ENCODE data around the gene RASAL2. TPM values are rescaled to one million over a fixed set of nuclear protein-coding genes. Genes with fewer than 3 reads are reported as not detected.
A peak's percentile ranks its signal among the peaks of the same experiment; 100 is the strongest.

RASAL2 gene
- total RNA-seq, 1 experiment from 2014 or later: 22.2 TPM

DNA sequence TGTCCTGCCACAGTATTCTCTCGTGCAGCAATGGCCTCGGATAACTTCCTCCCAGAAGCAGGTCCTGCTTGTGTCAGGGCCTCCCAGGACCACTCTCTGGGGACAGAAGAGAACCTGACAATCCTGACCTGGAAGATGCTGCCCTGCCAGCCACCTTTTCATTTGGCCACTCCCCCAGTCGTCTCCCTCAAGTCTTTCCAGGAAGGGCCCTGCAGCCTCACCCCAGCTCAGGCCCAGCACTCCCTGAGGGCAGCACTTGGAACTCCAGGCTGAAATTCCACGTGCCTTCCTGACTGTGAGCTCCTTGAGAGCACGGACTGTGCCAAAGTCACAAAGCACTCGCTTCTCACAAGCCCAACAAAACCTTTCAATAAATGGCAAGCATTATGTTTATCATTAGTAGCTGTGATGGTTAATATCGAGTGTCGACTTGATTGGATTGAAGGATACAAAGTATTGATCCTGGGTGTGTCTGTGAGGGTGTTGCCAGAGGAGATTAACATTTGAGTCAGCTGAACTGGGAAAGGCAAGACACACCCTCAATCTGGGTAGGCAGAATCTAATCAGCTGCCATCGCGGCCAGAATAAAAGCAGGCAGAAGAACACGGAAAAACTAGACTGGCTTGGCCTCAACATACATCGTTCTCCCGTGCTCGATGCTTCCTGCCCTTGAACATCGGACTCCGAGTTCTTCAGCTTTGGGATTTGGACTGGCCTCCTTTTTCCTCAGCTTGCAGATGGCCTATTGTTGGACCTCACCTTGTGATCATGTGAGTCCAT lies 405.2 kb downstream of the RASAL2 start:
- Histone ChIP-seq H3K14ac (ENCODE audit: insufficient read depth, low read length) (no peak overlapping the region), H2AFZ (ENCODE audit: low read length) (no peak overlapping the region), H2BK5ac (ENCODE audit: insufficient read length, low read length) (no peak overlapping the region), H3T11ph (ENCODE audit: low read length) (no peak overlapping the region), H3K79me2 (ENCODE audit: insufficient read depth, low read length) (no peaks in the 10 kb centered on the region), H2BK20ac (ENCODE audit: low read depth, low read length, poor library complexity, severe bottlenecking) (no peak overlapping the region), H2AK5ac (ENCODE audit: insufficient read length, low read length) (no peak overlapping the region), H3K23me2 (ENCODE audit: insufficient read length, low read depth, low read length, poor library complexity, severe bottlenecking) (no peaks in the 10 kb centered on the region), H3K4me2 (ENCODE audit: insufficient read depth, insufficient read length, low read length) (no peak overlapping the region), H3K27me3 (ENCODE audit: insufficient read depth, low read length) (no peaks in the 10 kb centered on the region), H3K79me1 (ENCODE audit: insufficient read depth, low read depth, low read length, poor library complexity, severe bottlenecking) (no peaks in the 10 kb centered on the region), H3K4me1 (ENCODE audit: insufficient read depth, low read length) (no peaks in the 10 kb centered on the region; the same call in 1 of the 2 replicates), H3K9ac (ENCODE audit: extremely low read depth, insufficient read length, low read length) (no peak overlapping the region), H3K18ac (ENCODE audit: insufficient read length, low read depth, low read length) (no peak overlapping the region), H2BK12ac (ENCODE audit: insufficient read length, low read depth, low read length) (no peak overlapping the region), H4K5ac (ENCODE audit: insufficient read length, low read depth, low read length) (no peak overlapping the region), H4K8ac (replicated peaks; ENCODE audit: insufficient read length, low read depth, low read length) (no peak overlapping the region), H4K20me1 (ENCODE audit: control insufficient read depth, insufficient read depth, insufficient read length) (no peaks in the 10 kb centered on the region), H2BK15ac (ENCODE audit: low read depth, low read length) (no peak overlapping the region), H3K4ac (ENCODE audit: low read depth, low read length) (no peak overlapping the region), H3K23ac (ENCODE audit: insufficient read length, low read depth, low read length) (no peak overlapping the region), H3K56ac (ENCODE audit: insufficient read length, low read depth, low read length) (no peak overlapping the region), H3K9me3 (ENCODE audit: control insufficient read depth, low read depth, low read length) (no peaks in the 10 kb centered on the region), H4K91ac (ENCODE audit: insufficient read length, low read depth, low read length) (no peak overlapping the region), H3K27ac (ENCODE audit: insufficient read length, low read depth, low read length) (no peak overlapping the region), H2BK120ac (ENCODE audit: low read depth, low read length, poor library complexity, severe bottlenecking) (no peak overlapping the region)
- Mint-ChIP-seq H3K4me1 (peaks cover 13 to 22% of the 10 kb centered on the region in 2 experiments), H3K27me3 (ENCODE audit: low read depth) (peaks cover 3% of the 10 kb centered on the region), H3K27ac (peak overlapping the region in 1 of 3 experiments; percentile 18; a peak in 1 of 7 replicates), H3K4me3 (no peak overlapping the region; a peak in 1 of 5 replicates), H3K36me3 (ENCODE audit: insufficient read depth in 1 of 3, low read depth in 3 of 3) (no peaks in the 10 kb centered on the region), H3K9me3 (no peaks in the 10 kb centered on the region)
- no CpG with 5 or more reads among the region's 16 CpGs for WGBS (ENCODE audit: extremely low coverage, insufficient read length, low lambda C conversion rate)
- peak; percentile 57 for DNase-seq
- TF ChIP-seq, protein P1, sequence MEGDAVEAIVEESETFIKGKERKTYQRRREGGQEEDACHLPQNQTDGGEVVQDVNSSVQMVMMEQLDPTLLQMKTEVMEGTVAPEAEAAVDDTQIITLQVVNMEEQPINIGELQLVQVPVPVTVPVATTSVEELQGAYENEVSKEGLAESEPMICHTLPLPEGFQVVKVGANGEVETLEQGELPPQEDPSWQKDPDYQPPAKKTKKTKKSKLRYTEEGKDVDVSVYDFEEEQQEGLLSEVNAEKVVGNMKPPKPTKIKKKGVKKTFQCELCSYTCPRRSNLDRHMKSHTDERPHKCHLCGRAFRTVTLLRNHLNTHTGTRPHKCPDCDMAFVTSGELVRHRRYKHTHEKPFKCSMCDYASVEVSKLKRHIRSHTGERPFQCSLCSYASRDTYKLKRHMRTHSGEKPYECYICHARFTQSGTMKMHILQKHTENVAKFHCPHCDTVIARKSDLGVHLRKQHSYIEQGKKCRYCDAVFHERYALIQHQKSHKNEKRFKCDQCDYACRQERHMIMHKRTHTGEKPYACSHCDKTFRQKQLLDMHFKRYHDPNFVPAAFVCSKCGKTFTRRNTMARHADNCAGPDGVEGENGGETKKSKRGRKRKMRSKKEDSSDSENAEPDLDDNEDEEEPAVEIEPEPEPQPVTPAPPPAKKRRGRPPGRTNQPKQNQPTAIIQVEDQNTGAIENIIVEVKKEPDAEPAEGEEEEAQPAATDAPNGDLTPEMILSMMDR (conservative IDR thresholded peaks at IDR 0.05): no peak
